Neuronal stem cell (in vitro differentiated cells): Measurements from ENCODE around the gene XRCC3.
A peak's percentile ranks its signal among the peaks of the same experiment; 100 is the strongest.

Source experiments
- DNase-seq: peaks from one replicate; pipeline ENCODE4 v3.0.0-alpha.2; 2013; ENCODE audit warnings: low spot score
- H2AFZ ChIP-seq: one replicate; pipeline ENCODE4 v1.6.1; 2013; ENCODE audit warnings: mild to moderate bottlenecking, low read length, inconsistent platforms
- H2AK5ac ChIP-seq: 2 replicates; pipeline ENCODE4 v1.6.1; 2013; ENCODE audit warnings: low read depth, mild to moderate bottlenecking, inconsistent platforms, low read length, moderate library complexity, mixed read lengths
- H2BK120ac ChIP-seq: 2 replicates; pipeline ENCODE4 v1.6.1; 2013; ENCODE audit warnings: low read depth, mild to moderate bottlenecking, inconsistent platforms, low read length, moderate library complexity, mixed read lengths
- H2BK12ac ChIP-seq: one replicate; pipeline ENCODE4 v1.6.1; 2013; ENCODE audit warnings: low read length, inconsistent platforms
- H2BK15ac ChIP-seq: 2 replicates; pipeline ENCODE4 v1.6.1; 2013; ENCODE audit warnings: mild to moderate bottlenecking, low read length, inconsistent platforms, mixed read lengths
- H2BK5ac ChIP-seq: one replicate; pipeline ENCODE4 v1.6.1; 2013; ENCODE audit warnings: inconsistent platforms, mild to moderate bottlenecking, low read length, moderate library complexity
- H3K14ac ChIP-seq: one replicate; pipeline ENCODE4 v1.6.1; 2013; ENCODE audit warnings: low read length, inconsistent platforms
- H3K18ac ChIP-seq: 2 replicates; pipeline ENCODE4 v1.6.1; 2013; ENCODE audit warnings: low read length, inconsistent platforms
- H3K23ac ChIP-seq: 2 replicates; pipeline ENCODE4 v1.6.1; 2013; ENCODE audit warnings: low read depth, mild to moderate bottlenecking, mixed read lengths, low read length, inconsistent platforms; ENCODE audit not compliant: poor library complexity
- H3K27ac ChIP-seq: replicated peaks from 3 replicates; pipeline ENCODE4 v1.5.1; 2013; ENCODE audit warnings: low read length, inconsistent platforms
- H3K27me3 ChIP-seq, 3 experiments: 2 replicates each; pipeline ENCODE4 v1.6.1; 2013; ENCODE audit warnings: low read length in 3 of 3, mild to moderate bottlenecking in 2 of 3, inconsistent platforms in 1 of 3, low read depth in 1 of 3, mixed read lengths in 1 of 3, moderate library complexity in 1 of 3; ENCODE audit not compliant: control insufficient read depth in 3 of 3, insufficient read depth in 3 of 3
- H3K36me3 ChIP-seq, 2 donors: replicated peaks in 1 of 2; 2 replicates each; pipeline ENCODE4 v1.6.1; 2013; ENCODE audit warnings: low read length in 2 of 2; ENCODE audit not compliant: control insufficient read depth in 2 of 2, insufficient read depth in 2 of 2
- H3K4ac ChIP-seq: 2 replicates; pipeline ENCODE4 v1.6.1; 2013; ENCODE audit warnings: inconsistent platforms, mild to moderate bottlenecking, low read length, moderate library complexity
- H3K4me1 ChIP-seq, 2 donors: 1 replicate in 1 of 2; 2 replicates in 1 of 2; pipeline ENCODE4 v1.6.1; 2013; ENCODE audit warnings: low read length in 2 of 2, low read depth in 1 of 2; ENCODE audit not compliant: control insufficient read depth in 2 of 2, insufficient read depth in 1 of 2
- H3K4me2 ChIP-seq: one replicate; pipeline ENCODE4 v1.6.1; 2013; ENCODE audit warnings: mild to moderate bottlenecking, low read length, inconsistent platforms; ENCODE audit not compliant: insufficient read depth, poor library complexity, severe bottlenecking
- H3K4me3 ChIP-seq, 2 donors: 2 replicates each; pipeline ENCODE4 v1.5.1; 2013; ENCODE audit warnings: low read length in 2 of 2, mild to moderate bottlenecking in 2 of 2, inconsistent platforms in 1 of 2, moderate library complexity in 1 of 2
- H3K79me1 ChIP-seq: one replicate; pipeline ENCODE4 v1.6.1; 2013; ENCODE audit warnings: low read depth, mild to moderate bottlenecking, inconsistent platforms, low read length, moderate library complexity
- H3K9ac ChIP-seq: one replicate; pipeline ENCODE4 v1.6.1; 2013; ENCODE audit warnings: mild to moderate bottlenecking, low read depth, low read length, inconsistent platforms; ENCODE audit not compliant: poor library complexity
- H3K9me3 ChIP-seq, 2 donors: replicated peaks in 1 of 2; 2 replicates each; pipeline versions ENCODE3 to v1.6.1; 2013; ENCODE audit warnings: low read length in 2 of 2, mild to moderate bottlenecking in 2 of 2, inconsistent platforms in 1 of 2, low read depth in 1 of 2, mixed read lengths in 1 of 2, moderate library complexity in 1 of 2; ENCODE audit not compliant: control insufficient read depth in 2 of 2, insufficient read depth in 1 of 2
- H4K8ac ChIP-seq: one replicate; pipeline ENCODE4 v1.6.1; 2013; ENCODE audit warnings: low read depth, mild to moderate bottlenecking, inconsistent platforms, low read length, moderate library complexity
- H4K91ac ChIP-seq: one replicate; pipeline ENCODE4 v1.6.1; 2013; ENCODE audit warnings: low read length, low read depth, mild to moderate bottlenecking, inconsistent platforms; ENCODE audit not compliant: poor library complexity
- WGBS, 2 donors: extraction: QIAGEN DNeasy Blood & Tissue Kit; methylation state at CpG; one replicate each; pipeline ENCODE4 v1.1.7; 2013; ENCODE audit warnings: missing lambda C conversion rate in 2 of 2, mixed read lengths in 1 of 2; ENCODE audit not compliant: insufficient read length in 2 of 2, insufficient replicate concordance in 1 of 2; ENCODE audit errors: extremely low coverage in 2 of 2; 5-methylcytosine and 5-hydroxymethylcytosine counted together

XRCC3 gene

GRCh38 chr14:103733651-103734050 lies 18.4 kb upstream of the XRCC3 start:
- Histone ChIP-seq H3K23ac (no peak overlapping the region), H3K36me3 (peaks cover 33 to 58% of the 10 kb centered on the region in 2 donors), H2BK12ac (no peak overlapping the region), H3K79me1 (peaks cover 15% of the 10 kb centered on the region), H4K91ac (no peak overlapping the region), H2AFZ (no peak overlapping the region), H3K27me3 (no peaks in the 10 kb centered on the region), H4K8ac (no peak overlapping the region), H3K4me2 (no peak overlapping the region), H3K4ac (no peak overlapping the region), H3K9ac (no peak overlapping the region), H2AK5ac (no peak overlapping the region), H3K4me1 (peaks cover 0 to 2% of the 10 kb centered on the region in 2 donors), H3K14ac (no peak overlapping the region), H2BK120ac (no peak overlapping the region), H2BK15ac (no peak overlapping the region), H3K18ac (no peak overlapping the region), H3K4me3 (no peak overlapping the region), H2BK5ac (no peak overlapping the region), H3K27ac (no peak overlapping the region), H3K9me3 (no peaks in the 10 kb centered on the region)
- no peak for DNase-seq
- no CpG with 5 or more reads among the region's 14 CpGs for WGBS, 2 donors

DNA sequence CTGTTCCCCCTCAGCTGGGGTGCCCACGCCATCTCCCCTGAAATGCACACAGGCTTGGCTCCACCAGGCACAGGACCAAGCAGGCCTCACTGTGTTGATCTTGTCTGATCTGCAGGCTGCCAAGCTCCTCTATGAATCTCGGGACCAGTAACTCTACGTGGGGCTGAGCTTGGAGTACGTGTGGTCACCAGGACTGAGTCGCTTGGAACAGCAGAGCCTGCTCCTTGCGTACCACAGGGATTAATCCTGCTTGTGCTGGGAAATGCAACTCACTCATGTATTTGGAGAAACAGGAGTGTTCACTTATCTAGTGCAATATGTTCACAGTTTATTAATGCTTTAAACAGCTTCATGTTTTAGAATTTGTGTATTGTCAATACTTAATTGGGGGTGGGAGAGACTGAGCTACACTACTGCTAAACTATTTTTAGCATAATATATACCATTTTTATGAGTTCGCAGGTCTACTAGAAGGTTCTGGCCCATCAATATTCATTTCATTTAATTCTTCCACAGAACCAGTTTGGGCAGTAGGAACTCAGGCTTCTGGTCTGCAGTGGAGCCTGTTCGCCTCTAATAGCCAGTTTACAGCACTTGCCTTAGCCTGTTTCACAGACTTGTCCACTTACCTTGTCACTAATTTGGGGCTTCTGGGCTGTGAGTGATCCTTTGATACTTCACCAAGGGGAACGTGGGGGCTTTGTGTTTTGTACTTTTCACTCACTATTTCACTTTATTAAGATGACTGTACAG lies 17.8 kb upstream of the XRCC3 start:
- Histone ChIP-seq H3K79me1 (peaks cover 15% of the 10 kb centered on the region), H2BK15ac (no peak overlapping the region), H3K4me1 (peaks cover 0 to 2% of the 10 kb centered on the region in 2 donors), H3K4me3 (no peak overlapping the region), H2BK120ac (no peak overlapping the region), H3K9ac (no peak overlapping the region), H2BK12ac (no peak overlapping the region), H2AFZ (no peak overlapping the region), H3K4me2 (no peak overlapping the region), H3K18ac (no peak overlapping the region), H3K36me3 (peaks cover 33 to 64% of the 10 kb centered on the region in 2 donors), H4K8ac (no peak overlapping the region), H3K27me3 (no peaks in the 10 kb centered on the region), H3K23ac (no peak overlapping the region), H2AK5ac (no peak overlapping the region), H4K91ac (no peak overlapping the region), H3K4ac (no peak overlapping the region), H3K14ac (no peak overlapping the region), H2BK5ac (no peak overlapping the region), H3K27ac (no peak overlapping the region), H3K9me3 (no peaks in the 10 kb centered on the region)
- WGBS, 2 donors = no CpG with 5 or more reads among the region's 9 CpGs
- DNase-seq = no peak

DNA sequence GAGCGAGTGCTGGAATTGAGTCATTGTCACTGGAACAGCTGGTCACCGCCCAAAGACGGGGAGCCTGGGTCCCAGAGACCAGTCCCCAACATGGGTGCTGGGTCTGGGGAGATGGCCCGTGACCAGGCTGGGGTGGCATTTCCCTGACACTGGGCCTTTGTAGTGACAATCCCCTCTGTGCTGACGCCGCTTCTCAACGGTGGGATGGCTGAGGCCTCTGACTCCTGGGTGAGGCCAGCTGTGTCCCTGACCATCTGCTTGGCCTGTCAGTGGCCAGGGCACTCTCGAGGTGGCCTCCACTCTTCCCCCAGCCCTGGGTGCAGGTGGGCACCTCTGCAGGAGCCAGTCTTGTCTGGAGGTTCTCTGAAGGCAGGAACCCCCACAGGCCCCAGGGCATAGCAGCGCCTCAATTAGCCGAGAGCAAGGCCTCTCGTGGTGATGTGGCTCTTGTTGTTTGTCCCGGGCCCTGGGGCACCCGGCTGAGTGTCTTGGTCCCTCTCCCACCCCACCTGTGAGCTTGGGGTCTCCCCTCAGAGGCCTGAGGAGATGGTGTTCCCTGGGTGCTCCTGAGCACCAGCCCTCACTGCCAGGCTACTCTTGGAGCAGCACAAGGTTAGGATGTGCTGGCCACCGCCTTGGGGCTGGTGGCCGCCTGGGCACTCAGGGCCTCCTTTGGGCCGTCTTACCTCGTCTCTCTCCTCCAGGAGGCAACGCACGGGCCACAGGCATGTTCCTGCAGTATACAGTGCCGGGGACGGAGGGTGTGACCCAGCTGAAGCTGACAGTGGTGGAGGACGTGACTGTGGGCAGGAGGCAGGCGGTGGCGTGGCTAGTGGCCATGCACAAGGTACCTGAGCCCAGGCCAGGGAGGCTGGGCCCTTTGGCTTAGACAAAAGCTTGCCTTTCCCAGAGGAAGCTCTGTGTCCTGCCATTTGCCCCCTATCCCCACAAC lies 16.9 kb upstream of the XRCC3 start:
- no CpG with 5 or more reads among the region's 24 CpGs for WGBS, 2 donors
- H3K18ac ChIP-seq = no peak overlapping the region
- H3K27ac ChIP-seq = no peak overlapping the region
- H4K8ac ChIP-seq = no peak overlapping the region
- H3K27me3 ChIP-seq = no peaks in the 10 kb centered on the region
- no peak overlapping the region for H3K4me2 ChIP-seq
- H2BK12ac ChIP-seq = no peak overlapping the region
- no peak overlapping the region for H2AFZ ChIP-seq
- H3K4ac ChIP-seq = no peak overlapping the region
- no peak overlapping the region for H3K9ac ChIP-seq
- no peak overlapping the region for H2AK5ac ChIP-seq
- peaks cover 35 to 71% of the 10 kb centered on the region in 2 donors for H3K36me3 ChIP-seq
- H2BK120ac ChIP-seq = no peak overlapping the region
- H3K4me3 ChIP-seq = peak overlapping the region in 1 of 2 donors; percentile 48
- H3K9me3 ChIP-seq = no peaks in the 10 kb centered on the region
- H3K23ac ChIP-seq = no peak overlapping the region
- no peak overlapping the region for H2BK5ac ChIP-seq
- H2BK15ac ChIP-seq = no peak overlapping the region
- no peak overlapping the region for H4K91ac ChIP-seq
- no peak for DNase-seq
- H3K79me1 ChIP-seq = peaks cover 17% of the 10 kb centered on the region
- no peak overlapping the region for H3K14ac ChIP-seq
- H3K4me1 ChIP-seq = peaks cover 0 to 2% of the 10 kb centered on the region in 2 donors

DNA sequence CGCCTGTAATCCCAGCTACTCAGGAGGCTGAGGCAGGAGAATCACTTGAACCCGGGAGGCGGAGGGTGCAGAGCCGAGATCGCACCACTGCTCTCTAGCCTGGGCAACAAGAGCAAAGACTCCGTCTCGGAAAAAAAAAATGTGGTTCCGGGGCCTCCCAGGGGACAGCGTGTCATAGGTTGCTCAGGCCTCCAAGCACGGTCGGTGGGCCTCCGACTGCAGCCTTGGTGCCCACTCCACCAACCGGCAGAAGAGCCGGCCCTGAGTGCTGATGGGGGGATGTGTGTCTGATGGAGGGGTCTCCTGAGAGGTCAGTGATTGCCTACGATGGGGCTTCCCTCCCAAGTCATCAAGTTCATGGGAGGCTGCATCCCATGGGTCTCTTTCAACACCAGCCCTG lies 16.2 kb upstream of the XRCC3 start:
- no CpG with 5 or more reads among the region's 15 CpGs for WGBS, 2 donors
- Histone ChIP-seq H3K23ac (no peak overlapping the region), H3K36me3 (peaks cover 35 to 73% of the 10 kb centered on the region in 2 donors), H3K4me2 (no peak overlapping the region), H3K14ac (no peak overlapping the region), H3K9me3 (no peaks in the 10 kb centered on the region), H3K9ac (no peak overlapping the region), H3K18ac (no peak overlapping the region), H3K79me1 (peaks cover 20% of the 10 kb centered on the region), H2BK12ac (no peak overlapping the region), H3K27ac (no peak overlapping the region), H2AFZ (no peak overlapping the region), H2AK5ac (no peak overlapping the region), H3K4ac (no peak overlapping the region), H4K8ac (no peak overlapping the region), H2BK120ac (no peak overlapping the region), H4K91ac (no peak overlapping the region), H2BK15ac (no peak overlapping the region), H3K4me3 (no peak overlapping the region), H3K27me3 (no peaks in the 10 kb centered on the region), H3K4me1 (peaks cover 0 to 2% of the 10 kb centered on the region in 2 donors), H2BK5ac (no peak overlapping the region)
- no peak for DNase-seq
